NT2/D1 (cell line): ENCODE results near the gene FMR1.

Experiments
- DNase-seq: peaks from one replicate; pipeline ENCODE4 v3.0.0-alpha.2; 2011; ENCODE audit warnings: low read depth, low spot score
- H3K27me3 ChIP-seq: 2 replicates; pipeline ENCODE4 v1.6.0; 2011; ENCODE audit warnings: mild to moderate bottlenecking; ENCODE audit not compliant: insufficient read length, insufficient read depth
- H3K36me3 ChIP-seq: 2 replicates; pipeline ENCODE4 v1.6.1; 2011; ENCODE audit warnings: mild to moderate bottlenecking, low read length, mixed read lengths; ENCODE audit not compliant: insufficient read depth, insufficient read length
- H3K4me1 ChIP-seq: 2 replicates; pipeline ENCODE4 v1.5.1; 2011; ENCODE audit not compliant: insufficient read depth, insufficient read length
- H3K4me3 ChIP-seq: 2 replicates; pipeline ENCODE4 v1.5.1; 2011; ENCODE audit warnings: low read depth; ENCODE audit not compliant: insufficient read length
- H3K9ac ChIP-seq: 2 replicates; pipeline ENCODE4 v1.6.0; 2011; ENCODE audit warnings: low read depth; ENCODE audit not compliant: insufficient read length
- H3K9me3 ChIP-seq: 2 replicates; pipeline ENCODE4 v1.5.1; 2011; ENCODE audit warnings: mild to moderate bottlenecking, low read length; ENCODE audit not compliant: insufficient read depth
- SUZ12 ChIP-seq: IDR thresholded peaks from 2 replicates; pipeline ENCODE4 v1.6.1; 2011; ENCODE audit not compliant: insufficient read length, insufficient read depth; ENCODE audit errors: extremely low read depth
- YY1 ChIP-seq: IDR thresholded peaks from 2 replicates; pipeline ENCODE4 v1.6.1; 2011; ENCODE audit not compliant: insufficient read length, insufficient read depth
- ZNF274 ChIP-seq: IDR thresholded peaks from 2 replicates; pipeline ENCODE4 v1.6.1; 2011; ENCODE audit warnings: mild to moderate bottlenecking, low read depth, low read length

The FMR1 gene

DNA sequence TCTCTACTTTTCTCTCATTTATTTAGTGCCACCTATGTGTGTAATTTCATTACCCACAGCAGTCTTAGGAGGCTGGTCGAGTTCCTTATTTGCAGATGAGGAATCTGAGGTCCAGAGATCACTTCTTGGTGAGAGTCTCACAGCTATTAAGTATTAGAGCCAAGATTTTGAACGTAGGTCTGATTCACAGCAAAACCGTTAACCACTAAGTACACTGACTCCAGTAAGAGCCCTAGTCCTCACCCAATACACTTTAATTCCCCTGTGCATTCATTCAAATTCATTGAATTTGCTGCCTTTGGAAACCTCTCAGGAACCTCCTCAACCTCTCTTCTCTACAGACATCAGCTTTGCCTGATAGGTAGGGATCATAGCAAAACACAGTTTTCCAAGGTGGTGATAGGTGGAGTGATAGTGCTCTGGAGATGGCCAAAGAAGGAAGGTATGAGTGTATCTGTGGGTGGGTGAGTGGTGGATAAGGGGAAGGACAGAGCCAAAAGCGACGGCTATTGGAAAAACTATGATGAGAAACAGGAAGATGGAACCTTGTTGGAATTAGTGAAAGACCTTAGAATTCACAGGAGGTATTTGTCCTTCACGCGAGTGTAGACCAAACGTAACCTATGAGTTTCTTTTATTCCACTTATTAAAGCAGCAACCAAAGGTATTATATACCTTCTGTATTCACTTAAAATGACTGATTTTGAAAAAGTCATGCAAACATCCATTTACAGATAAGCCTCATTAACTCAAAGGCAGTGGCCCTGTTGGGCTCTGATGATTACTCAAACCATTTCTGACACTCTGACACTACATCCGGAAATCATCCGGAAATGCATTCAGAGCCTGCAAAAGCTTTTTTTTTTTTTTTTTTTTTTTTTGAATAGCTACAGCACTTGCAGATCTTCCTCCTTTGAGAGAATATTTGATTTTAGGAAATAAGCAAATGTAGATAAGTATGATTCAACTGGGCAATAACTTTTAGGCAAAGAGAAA, 6.3 kb downstream of the FMR1 start:
- TF ChIP-seq SUZ12, result no peak
- no peak for TF ChIP-seq ZNF274
- no peak for TF ChIP-seq YY1
- Histone ChIP-seq H3K4me3 (no peak overlapping the region), H3K27me3 (no peaks in the 10 kb centered on the region), H3K9ac (no peak overlapping the region), H3K36me3 (no peaks in the 10 kb centered on the region), H3K9me3 (no peaks in the 10 kb centered on the region), H3K4me1 (no peaks in the 10 kb centered on the region)
- DNase-seq, result no peak

DNA sequence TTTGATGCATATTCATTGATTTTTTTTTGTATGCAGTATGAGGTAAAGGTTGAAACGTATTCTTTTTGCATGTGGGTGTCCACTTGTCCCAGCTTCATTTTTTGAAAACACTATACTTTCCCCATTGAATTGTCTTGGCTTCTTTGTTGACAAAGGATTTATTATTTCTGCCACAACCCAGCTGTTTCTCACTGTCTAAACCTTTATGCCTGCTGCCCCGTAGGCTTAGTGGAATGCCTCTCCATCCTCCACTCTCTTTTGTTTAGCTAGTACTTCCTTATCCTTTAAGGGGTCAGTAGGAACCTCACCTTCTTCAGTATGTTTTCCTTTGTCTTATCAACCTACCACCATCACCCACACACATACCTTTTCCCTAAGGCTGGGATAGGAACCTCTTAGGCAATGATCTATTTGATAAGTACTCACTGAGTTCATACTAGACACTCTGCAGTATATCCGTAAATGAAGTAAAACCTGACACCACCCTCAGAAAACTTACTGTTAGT, 8.5 kb downstream of the FMR1 start:
- no peaks in the 10 kb centered on the region for H3K27me3 ChIP-seq
- H3K9ac ChIP-seq, result no peak overlapping the region
- TF ChIP-seq YY1 (no peak), SUZ12 (no peak), ZNF274 (no peak)
- no peak for DNase-seq
- no peak overlapping the region for H3K4me3 ChIP-seq
- H3K9me3 ChIP-seq, result no peaks in the 10 kb centered on the region
- H3K4me1 ChIP-seq, result no peaks in the 10 kb centered on the region
- H3K36me3 ChIP-seq, result peaks cover 2% of the 10 kb centered on the region

DNA sequence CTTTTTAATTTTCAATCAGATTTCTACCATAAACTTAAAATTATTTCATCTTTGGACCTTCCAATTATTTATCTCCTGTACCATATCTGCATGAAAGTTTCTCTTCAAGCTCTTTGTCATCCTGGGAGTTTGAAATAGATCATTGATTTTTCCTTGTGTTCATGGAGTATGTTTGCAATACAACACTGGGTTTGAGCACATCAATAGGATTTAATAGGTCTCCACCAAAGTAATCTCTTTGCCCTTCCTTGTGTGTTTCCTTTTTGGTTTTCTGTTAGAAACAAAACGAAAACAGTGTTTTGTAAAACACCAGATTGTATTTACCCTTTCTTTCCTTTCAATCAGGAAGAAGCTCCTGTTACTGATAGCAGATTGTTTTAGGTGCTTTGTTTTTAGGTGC, 11.9 kb downstream of the FMR1 start:
- no peaks in the 10 kb centered on the region for H3K4me1 ChIP-seq
- no peak for DNase-seq
- H3K36me3 ChIP-seq, result peaks cover 2% of the 10 kb centered on the region
- H3K27me3 ChIP-seq, result no peaks in the 10 kb centered on the region
- H3K4me3 ChIP-seq, result no peak overlapping the region
- no peak for TF ChIP-seq SUZ12
- no peak for TF ChIP-seq YY1
- TF ChIP-seq ZNF274, result no peak
- no peak overlapping the region for H3K9ac ChIP-seq
- H3K9me3 ChIP-seq, result no peaks in the 10 kb centered on the region

DNA sequence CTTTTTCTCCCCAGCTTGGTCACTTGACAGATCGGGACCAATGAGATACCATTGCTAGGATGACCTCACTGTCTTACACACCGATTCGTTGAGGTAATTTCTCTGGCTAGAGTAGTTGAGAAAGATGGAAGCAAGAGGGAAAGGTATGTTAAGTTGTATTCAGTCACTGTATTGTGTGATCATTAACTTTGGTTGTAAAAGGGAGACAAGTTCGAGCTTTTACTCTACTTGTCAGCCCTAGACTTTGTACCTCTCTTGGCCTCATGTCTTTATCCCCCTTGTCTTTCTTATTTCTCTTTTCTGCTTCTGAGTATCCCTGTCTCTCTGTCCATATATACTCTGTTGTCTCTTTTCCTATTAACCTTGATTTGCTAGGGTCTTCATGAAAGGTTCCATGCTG, 15.5 kb downstream of the FMR1 start:
- Histone ChIP-seq H3K36me3 (peaks cover 7% of the 10 kb centered on the region), H3K9ac (no peak overlapping the region), H3K4me1 (no peaks in the 10 kb centered on the region), H3K27me3 (no peaks in the 10 kb centered on the region), H3K9me3 (no peaks in the 10 kb centered on the region), H3K4me3 (no peak overlapping the region)
- TF ChIP-seq YY1, result no peak
- TF ChIP-seq SUZ12, result no peak
- no peak for TF ChIP-seq ZNF274
- no peak for DNase-seq

DNA sequence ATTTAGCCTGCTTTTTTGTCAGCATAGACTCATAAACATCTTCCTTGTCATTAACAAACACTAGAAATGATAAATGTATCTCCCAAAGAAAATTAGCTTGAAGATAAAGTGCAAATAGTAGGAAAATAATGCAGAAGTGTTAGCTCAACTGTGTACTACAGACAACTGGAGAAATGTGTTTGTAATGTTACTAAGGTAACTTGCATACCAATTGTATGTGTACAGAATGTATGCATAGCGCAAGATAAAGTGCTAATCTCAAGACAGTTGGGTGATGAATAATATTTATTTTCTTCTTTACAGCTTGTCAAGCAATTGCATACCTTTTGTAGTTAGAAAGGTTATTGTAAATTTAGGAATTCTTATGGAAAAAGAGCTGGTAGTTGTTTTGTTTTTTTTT, 22.1 kb downstream of the FMR1 start:
- H3K9me3 ChIP-seq, result no peaks in the 10 kb centered on the region
- no peak overlapping the region for H3K9ac ChIP-seq
- no peaks in the 10 kb centered on the region for H3K4me1 ChIP-seq
- H3K27me3 ChIP-seq, result no peaks in the 10 kb centered on the region
- peaks cover 20% of the 10 kb centered on the region for H3K36me3 ChIP-seq
- H3K4me3 ChIP-seq, result no peak overlapping the region
- no peak for TF ChIP-seq ZNF274
- no peak for TF ChIP-seq YY1
- TF ChIP-seq SUZ12, result no peak
- DNase-seq, result no peak

DNA sequence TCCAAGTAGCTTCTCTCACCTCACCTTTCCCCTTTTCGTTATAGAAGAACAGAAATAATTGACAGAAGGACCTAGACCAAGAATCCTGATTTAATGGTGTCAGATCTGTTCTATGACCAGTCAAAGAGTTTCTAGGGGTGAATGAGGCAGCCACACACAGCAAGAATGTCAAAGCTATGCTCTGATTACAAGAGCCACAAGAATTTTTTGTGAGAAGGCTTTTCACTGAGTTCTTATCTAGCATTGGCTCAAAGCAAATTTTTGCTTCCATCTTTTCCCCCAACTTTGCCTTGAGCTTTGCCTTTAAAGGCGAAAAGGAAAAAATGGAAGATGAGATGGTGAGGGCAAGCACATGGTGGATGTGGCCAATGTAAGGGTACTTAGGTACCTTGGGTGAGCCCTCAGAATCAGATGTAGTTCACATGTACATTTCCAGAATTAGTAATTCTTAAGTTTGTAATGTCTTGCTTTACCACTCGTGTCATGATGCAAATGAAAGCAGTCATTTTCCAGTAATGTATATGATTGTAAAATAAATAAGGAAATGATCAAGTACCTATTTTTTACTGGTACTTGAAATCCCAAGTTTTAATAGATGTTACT, 23.5 kb downstream of the FMR1 start:
- TF ChIP-seq ZNF274, result no peak
- no peak for TF ChIP-seq YY1
- no peak for TF ChIP-seq SUZ12
- H3K9ac ChIP-seq, result no peak overlapping the region
- H3K4me1 ChIP-seq, result no peaks in the 10 kb centered on the region
- no peak for DNase-seq
- no peak overlapping the region for H3K4me3 ChIP-seq
- H3K36me3 ChIP-seq, result peaks cover 16% of the 10 kb centered on the region
- H3K27me3 ChIP-seq, result no peaks in the 10 kb centered on the region
- H3K9me3 ChIP-seq, result no peaks in the 10 kb centered on the region

DNA sequence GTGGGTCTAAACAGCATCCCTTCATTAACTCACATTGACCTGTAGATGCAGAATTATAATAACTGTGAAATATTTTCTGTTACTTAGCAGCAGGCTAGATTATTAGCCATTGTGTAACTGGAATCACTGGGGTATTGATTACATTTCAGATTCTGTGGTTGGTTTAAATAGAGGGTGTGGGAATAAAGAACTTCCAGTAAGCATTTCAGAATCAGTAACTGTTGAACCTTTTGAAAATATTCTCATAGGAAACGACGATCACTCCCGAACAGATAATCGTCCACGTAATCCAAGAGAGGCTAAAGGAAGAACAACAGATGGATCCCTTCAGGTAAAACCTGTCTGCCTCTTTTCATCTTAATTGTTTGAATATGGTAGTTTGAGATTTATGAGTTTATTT, 33.6 kb downstream of the FMR1 start:
- Histone ChIP-seq H3K27me3 (no peaks in the 10 kb centered on the region), H3K4me1 (no peaks in the 10 kb centered on the region), H3K9me3 (no peaks in the 10 kb centered on the region), H3K9ac (no peak overlapping the region), H3K36me3 (peaks cover 24% of the 10 kb centered on the region), H3K4me3 (no peak overlapping the region)
- DNase-seq, result no peak
- no peak for TF ChIP-seq SUZ12
- no peak for TF ChIP-seq YY1
- no peak for TF ChIP-seq ZNF274
